Superior temporal gyrus (tissue), 1 donor: ENCODE results near the gene CCDC88C.

Source experiments
- DNase-seq: peaks from one replicate; pipeline ENCODE4 v3.0.0-alpha.2; 2016; ENCODE audit errors: extremely low spot score

CCDC88C gene

GRCh38 chr14:91307652-91308051 lies 110.0 kb downstream of the CCDC88C start:
- DNase-seq: no peak

- no peak for DNase-seq
These were observed 110.6 kb downstream of the CCDC88C start for GRCh38 chr14:91307046-91307445.

GRCh38 chr14:91306547-91306946 lies 111.1 kb downstream of the CCDC88C start:
- DNase-seq: no peak

GRCh38 chr14:91305650-91306431 lies 111.8 kb downstream of the CCDC88C start:
- DNase-seq: no peak

GRCh38 chr14:91303924-91304229 lies 113.7 kb downstream of the CCDC88C start:
- no peak for DNase-seq

- no peak for DNase-seq
These were observed 114.3 kb downstream of the CCDC88C start for GRCh38 chr14:91303091-91303923.

- DNase-seq: no peak
These were observed 115.2 kb downstream of the CCDC88C start for GRCh38 chr14:91302391-91302790.

GRCh38 chr14:91300957-91301356 lies 116.7 kb downstream of the CCDC88C start:
- DNase-seq: no peak

GRCh38 chr14:91300283-91300895 lies 117.2 kb downstream of the CCDC88C start:
- no peak for DNase-seq

GRCh38 chr14:91299121-91300115 lies 118.2 kb downstream of the CCDC88C start:
- no peak for DNase-seq

GRCh38 chr14:91298576-91298975 lies 119.0 kb downstream of the CCDC88C start:
- no peak for DNase-seq

GRCh38 chr14:91297081-91297711 lies 120.4 kb downstream of the CCDC88C start:
- DNase-seq: no peak

GRCh38 chr14:91295851-91296796 lies 121.5 kb downstream of the CCDC88C start:
- DNase-seq: no peak

GRCh38 chr14:91295276-91295845 lies 122.3 kb downstream of the CCDC88C start:
- no peak for DNase-seq

- no peak for DNase-seq
These were observed 123.5 kb downstream of the CCDC88C start for GRCh38 chr14:91294153-91294552.

GRCh38 chr14:91293281-91293680 lies 124.3 kb downstream of the CCDC88C start:
- DNase-seq: no peak

GRCh38 chr14:91292491-91292890 lies 125.1 kb downstream of the CCDC88C start:
- no peak for DNase-seq

- no peak for DNase-seq
These were observed 125.7 kb downstream of the CCDC88C start for GRCh38 chr14:91291786-91292405.

GRCh38 chr14:91290986-91291385 lies 126.6 kb downstream of the CCDC88C start:
- DNase-seq: no peak
